ENCODE data around the gene DENND4A. TPM values are rescaled to one million over a fixed set of nuclear protein-coding genes. Genes with fewer than 3 reads are reported as not detected.

The DENND4A gene
- total RNA-seq, 3 donors from 2014 or later (not counting 1 experiment from before 2014, with no cell fraction given), result 65.8 to 84.6 (median 66.1) TPM

GRCh38 chr15:65642594-65642993 lies 149.5 kb downstream of the DENND4A start:
- DNase-seq, result no peak
- WGBS (ENCODE audit: insufficient coverage), result 97% methylated on average over 6 of the region's 6 CpGs
- no peaks in the 10 kb centered on the region for H3K36me3 ChIP-seq (ENCODE audit: control insufficient read depth, insufficient read depth, low read length)
- intact Hi-C loops (cut with micrococcal nuclease), result no loop called here
- no peak overlapping the region for H3K27ac ChIP-seq (ENCODE audit: low read length)
- Mint-ChIP-seq H3K4me3 (no peak overlapping the region), H3K4me1 (peaks cover 6 to 11% of the 10 kb centered on the region in 2 donors), H3K27ac (no peak overlapping the region), H3K36me3 (no peaks in the 10 kb centered on the region), H3K27me3 (ENCODE audit: low read depth in 2 of 2) (no peaks in the 10 kb centered on the region), H3K9me3 (no peaks in the 10 kb centered on the region)
- no peaks in the 10 kb centered on the region for H3K27me3 ChIP-seq (ENCODE audit: control insufficient read depth, insufficient read depth, low read length)
- no peak overlapping the region for H3K4me3 ChIP-seq (ENCODE audit: low read length)
- TF ChIP-seq, protein P1, sequence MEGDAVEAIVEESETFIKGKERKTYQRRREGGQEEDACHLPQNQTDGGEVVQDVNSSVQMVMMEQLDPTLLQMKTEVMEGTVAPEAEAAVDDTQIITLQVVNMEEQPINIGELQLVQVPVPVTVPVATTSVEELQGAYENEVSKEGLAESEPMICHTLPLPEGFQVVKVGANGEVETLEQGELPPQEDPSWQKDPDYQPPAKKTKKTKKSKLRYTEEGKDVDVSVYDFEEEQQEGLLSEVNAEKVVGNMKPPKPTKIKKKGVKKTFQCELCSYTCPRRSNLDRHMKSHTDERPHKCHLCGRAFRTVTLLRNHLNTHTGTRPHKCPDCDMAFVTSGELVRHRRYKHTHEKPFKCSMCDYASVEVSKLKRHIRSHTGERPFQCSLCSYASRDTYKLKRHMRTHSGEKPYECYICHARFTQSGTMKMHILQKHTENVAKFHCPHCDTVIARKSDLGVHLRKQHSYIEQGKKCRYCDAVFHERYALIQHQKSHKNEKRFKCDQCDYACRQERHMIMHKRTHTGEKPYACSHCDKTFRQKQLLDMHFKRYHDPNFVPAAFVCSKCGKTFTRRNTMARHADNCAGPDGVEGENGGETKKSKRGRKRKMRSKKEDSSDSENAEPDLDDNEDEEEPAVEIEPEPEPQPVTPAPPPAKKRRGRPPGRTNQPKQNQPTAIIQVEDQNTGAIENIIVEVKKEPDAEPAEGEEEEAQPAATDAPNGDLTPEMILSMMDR (IDR thresholded peaks at IDR 0.05), result no peak
- ATAC-seq, result no peak
- H3K9me3 ChIP-seq (ENCODE audit: control insufficient read depth, insufficient read depth, low read length), result no peaks in the 10 kb centered on the region
- no peaks in the 10 kb centered on the region for H3K4me1 ChIP-seq (ENCODE audit: control insufficient read depth, insufficient read depth, low read length)

- Histone ChIP-seq H3K4me3 (ENCODE audit: low read length) (no peak overlapping the region), H3K27ac (ENCODE audit: low read length) (no peak overlapping the region), H3K4me1 (ENCODE audit: control insufficient read depth, insufficient read depth, low read length) (no peaks in the 10 kb centered on the region), H3K27me3 (ENCODE audit: control insufficient read depth, insufficient read depth, low read length) (no peaks in the 10 kb centered on the region), H3K36me3 (ENCODE audit: control insufficient read depth, insufficient read depth, low read length) (no peaks in the 10 kb centered on the region), H3K9me3 (ENCODE audit: control insufficient read depth, insufficient read depth, low read length) (no peaks in the 10 kb centered on the region)
- Mint-ChIP-seq H3K36me3 (no peaks in the 10 kb centered on the region), H3K4me3 (no peak overlapping the region), H3K27ac (no peak overlapping the region), H3K9me3 (no peaks in the 10 kb centered on the region), H3K27me3 (ENCODE audit: low read depth in 2 of 2) (no peaks in the 10 kb centered on the region), H3K4me1 (peaks cover 6 to 11% of the 10 kb centered on the region in 2 donors)
- ATAC-seq (no peak), DNase-seq (no peak)
- intact Hi-C loops (cut with micrococcal nuclease), result no loop called here
- 92% methylated on average over 6 of the region's 6 CpGs for WGBS (ENCODE audit: insufficient coverage)
- TF ChIP-seq, protein P1 (IDR thresholded peaks at IDR 0.05), result no peak
Measured at GRCh38 chr15:65641768-65642475, 150.2 kb downstream of the DENND4A start.

DNA sequence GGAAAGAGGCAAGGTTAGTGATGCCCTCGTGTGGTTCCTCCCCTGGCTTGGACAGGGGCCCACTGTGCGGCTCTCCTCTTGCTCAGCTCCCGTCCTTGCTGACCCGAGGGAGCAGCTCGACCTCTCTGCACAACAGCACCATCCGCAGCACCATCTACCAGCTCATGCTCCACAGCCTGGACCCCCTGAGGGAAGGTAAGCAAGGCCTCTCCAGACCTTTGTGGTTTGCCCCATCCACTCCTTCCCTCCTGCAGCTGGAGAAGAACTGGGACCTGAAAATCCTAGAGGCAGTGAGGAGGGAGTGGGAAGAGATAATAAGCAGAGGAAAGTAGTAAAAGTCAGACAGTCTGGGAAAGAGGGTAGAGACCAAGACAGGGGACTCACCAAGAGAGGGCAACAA lies 152.6 kb downstream of the DENND4A start:
- intact Hi-C loops (cut with micrococcal nuclease), result loop anchor here (2.0 kb wide), 1 partner anchor 647 kb away; no protein-coding TSS in a partner anchor
- Mint-ChIP-seq H3K9me3 (no peaks in the 10 kb centered on the region), H3K27ac (no peak overlapping the region)

More for the DNA sequence above, 152.6 kb downstream of the DENND4A start:
- ATAC-seq (no peak), DNase-seq (no peak)
- Mint-ChIP-seq H3K27me3 (ENCODE audit: low read depth in 2 of 2) (no peaks in the 10 kb centered on the region), H3K36me3 (no peaks in the 10 kb centered on the region), H3K4me3 (no peak overlapping the region), H3K4me1 (peaks cover 6 to 11% of the 10 kb centered on the region in 2 donors)
- TF ChIP-seq, protein P1 (IDR thresholded peaks at IDR 0.05), result no peak
- no peaks in the 10 kb centered on the region for H3K27me3 ChIP-seq (ENCODE audit: control insufficient read depth, insufficient read depth, low read length)
- H3K27ac ChIP-seq (ENCODE audit: low read length), result no peak overlapping the region
- H3K36me3 ChIP-seq (ENCODE audit: control insufficient read depth, insufficient read depth, low read length), result no peaks in the 10 kb centered on the region
- no peaks in the 10 kb centered on the region for H3K9me3 ChIP-seq (ENCODE audit: control insufficient read depth, insufficient read depth, low read length)
- no peak overlapping the region for H3K4me3 ChIP-seq (ENCODE audit: low read length)
- H3K4me1 ChIP-seq (ENCODE audit: control insufficient read depth, insufficient read depth, low read length), result no peaks in the 10 kb centered on the region
- 90% methylated on average over 6 of the region's 6 CpGs for WGBS (ENCODE audit: insufficient coverage)
